ENCODE results near the gene XRN1. TPM values are rescaled to one million over a fixed set of nuclear protein-coding genes. Genes with fewer than 3 reads are reported as not detected.
"Not testable (repeated sequence)": the region's sequence is repeated elsewhere in the genome, so short reads cannot be mapped to it uniquely, and the experiment has no call there.

XRN1 gene
- total RNA-seq, 2 donors from 2014 or later, result 41.3 to 42.0 TPM

DNA sequence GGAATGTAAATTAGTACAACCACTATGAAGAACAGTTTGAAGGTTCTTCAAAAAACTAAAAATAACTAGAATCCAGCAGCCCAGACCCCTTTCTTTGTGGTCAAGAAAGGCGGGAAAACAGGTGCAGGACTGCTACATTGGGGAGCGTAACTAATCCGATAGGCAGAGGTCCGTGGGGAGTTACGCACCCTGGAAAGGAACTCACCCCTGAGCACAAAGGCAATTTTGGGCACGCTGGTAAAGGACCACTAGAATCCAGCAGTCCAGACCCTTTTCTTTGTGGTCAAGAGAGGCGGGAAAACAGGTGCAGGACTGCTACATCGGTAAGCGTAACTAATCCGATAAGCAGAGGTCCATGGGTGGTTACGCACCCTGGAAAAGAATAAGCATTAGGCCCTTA lies 9.7 kb downstream of the XRN1 start:
- DNase-seq (ENCODE audit: low spot score); intact Hi-C loops (cut with DNase I): not testable (repeated sequence)

DNA sequence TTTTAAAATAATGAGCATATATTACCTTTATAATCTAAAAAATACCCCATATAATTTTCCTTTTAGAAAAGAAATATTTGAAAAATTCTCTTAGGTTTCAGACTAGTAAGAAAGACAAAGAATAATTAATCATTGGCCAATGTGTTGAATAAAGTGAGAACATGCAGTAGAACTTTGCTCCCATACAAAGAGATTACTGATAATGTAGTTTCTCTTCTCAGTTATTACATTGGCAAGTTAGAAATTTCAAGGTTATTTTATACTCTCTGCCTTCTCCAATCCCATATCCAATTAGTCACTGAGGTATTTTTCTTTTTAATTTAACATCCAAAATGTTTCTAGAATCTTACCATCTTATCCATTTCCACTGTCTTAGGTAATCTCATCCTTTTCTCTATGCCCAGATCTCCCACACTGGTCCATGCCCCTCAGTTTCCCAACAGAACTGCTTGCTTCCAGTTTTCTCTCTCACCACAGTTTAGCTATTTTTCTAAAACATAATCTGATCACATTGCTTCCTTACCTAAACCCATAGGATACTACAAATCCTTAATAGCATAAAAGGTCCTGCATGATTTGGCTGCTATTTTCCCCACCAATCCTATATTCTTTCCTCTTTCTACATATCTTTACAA lies 10.8 kb downstream of the XRN1 start:
- no peak for DNase-seq (ENCODE audit: low spot score)

DNA sequence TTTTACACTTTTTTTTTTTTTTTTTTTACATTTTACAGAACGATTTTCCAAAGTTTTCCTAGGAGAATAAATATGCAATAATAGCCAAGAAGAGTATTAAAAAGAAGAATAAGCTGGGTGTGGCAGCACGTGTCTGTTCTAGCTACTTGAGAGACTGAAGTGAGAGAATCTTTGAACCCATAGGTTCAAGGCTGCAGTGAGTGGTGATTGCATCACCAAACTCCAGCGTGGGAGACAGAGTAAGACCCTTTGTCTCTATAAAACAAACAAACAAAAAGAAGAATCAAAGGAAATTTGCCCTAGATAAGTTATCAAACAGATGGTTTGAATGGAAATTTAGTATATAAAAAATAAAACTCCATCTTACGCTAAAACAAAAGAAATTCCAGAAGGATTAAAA lies 13.3 kb downstream of the XRN1 start:
- intact Hi-C loops (cut with DNase I), result no loop called here
- DNase-seq (ENCODE audit: low spot score), result no peak

More for the DNA sequence above, 10.8 kb downstream of the XRN1 start:
- intact Hi-C loops (cut with DNase I), result no loop called here

DNA sequence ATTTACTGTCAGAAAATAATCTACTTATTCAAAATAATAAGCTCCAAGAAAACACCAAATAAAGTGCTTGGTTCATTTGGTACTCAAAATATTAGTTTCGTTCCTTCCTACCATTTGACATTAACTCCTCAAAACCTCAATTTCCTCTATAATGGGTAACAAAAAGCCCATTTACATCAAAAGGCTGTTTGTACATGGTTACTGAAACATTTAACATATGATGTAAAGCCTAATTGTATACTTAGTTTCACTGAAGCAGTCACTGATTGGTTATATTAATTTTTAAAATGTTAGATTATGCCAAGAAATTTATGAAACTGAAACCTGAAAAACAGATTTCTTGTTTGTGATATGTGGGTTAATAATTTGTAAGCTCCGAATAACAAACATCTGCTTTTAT lies 14.7 kb downstream of the XRN1 start:
- no peak for DNase-seq (ENCODE audit: low spot score)
- intact Hi-C loops (cut with DNase I), result no loop called here

DNA sequence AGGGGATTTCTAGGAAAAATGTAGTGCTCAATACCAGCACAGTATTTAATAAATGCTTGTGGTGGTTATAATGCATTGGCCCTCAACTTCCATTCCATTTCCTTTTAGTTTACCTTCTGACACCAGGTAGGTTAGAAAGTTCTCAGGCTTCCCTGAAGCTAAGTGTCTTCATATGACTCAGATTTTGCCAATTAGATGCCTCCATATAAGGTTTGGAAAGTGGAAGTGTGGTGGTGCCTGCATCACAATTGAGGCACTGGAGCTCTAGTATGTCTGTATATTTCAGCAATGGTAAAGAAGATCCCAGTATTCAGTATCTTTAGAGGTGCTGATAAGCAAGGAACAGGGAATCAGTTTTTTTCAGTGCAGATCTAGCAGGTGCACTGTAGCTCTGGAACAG lies 18.3 kb downstream of the XRN1 start:
- intact Hi-C loops (cut with DNase I), result no loop called here

DNA sequence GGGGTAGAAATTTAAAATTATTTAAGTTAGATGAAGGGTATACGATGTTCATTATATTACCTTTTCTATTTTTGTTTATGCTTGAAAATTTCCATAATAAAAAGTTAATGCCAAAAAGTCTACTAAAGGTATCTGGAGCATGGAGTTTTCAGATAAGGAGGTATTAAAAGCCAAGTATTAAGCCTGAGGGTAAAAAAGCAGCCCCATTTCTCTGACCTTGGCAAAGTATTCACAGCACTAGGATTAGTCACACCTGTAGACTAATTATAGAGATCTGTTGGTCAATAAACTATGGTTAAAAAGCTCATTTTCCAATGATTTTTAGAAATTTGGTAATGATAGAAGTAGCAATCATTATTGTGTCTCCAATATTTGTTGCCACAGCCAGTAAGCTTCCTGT lies 23.1 kb downstream of the XRN1 start:
- DNase-seq (ENCODE audit: low spot score), result no peak
- intact Hi-C loops (cut with DNase I), result no loop called here

More for the DNA sequence above, 18.3 kb downstream of the XRN1 start:
- DNase-seq (ENCODE audit: low spot score), result no peak

DNA sequence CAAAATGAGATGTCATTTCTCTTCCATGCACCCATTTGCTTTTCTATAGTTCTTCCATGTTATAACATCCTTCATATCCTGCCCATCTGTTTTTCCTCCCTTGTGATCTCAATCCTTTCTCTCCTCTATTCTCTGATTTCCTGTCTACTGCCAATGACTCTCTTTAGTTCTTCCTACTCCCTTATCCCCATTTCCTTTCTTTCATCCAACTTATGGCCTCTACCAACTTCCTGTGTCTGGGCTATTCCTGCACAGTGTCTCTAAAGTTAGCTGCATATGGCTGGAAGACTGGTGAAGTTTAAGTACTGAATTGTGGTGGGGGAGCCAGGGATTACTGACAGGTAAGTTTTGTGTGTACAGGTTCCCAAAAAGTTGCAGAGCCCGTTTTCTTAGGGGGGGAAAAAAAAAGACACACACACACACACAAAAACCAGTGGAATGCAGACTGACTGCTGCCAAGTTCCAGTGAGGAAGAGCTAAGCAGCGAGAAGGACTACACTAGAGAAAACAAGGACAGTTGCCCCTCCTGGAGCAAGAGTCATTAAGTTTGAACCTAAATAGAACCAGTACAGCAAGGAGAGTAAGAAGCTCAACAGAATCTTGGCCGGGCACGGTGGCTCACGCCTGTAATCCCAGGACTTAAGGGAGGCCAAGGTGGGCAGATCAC lies 28.8 kb downstream of the XRN1 start:
- intact Hi-C loops (cut with DNase I), result no loop called here

DNA sequence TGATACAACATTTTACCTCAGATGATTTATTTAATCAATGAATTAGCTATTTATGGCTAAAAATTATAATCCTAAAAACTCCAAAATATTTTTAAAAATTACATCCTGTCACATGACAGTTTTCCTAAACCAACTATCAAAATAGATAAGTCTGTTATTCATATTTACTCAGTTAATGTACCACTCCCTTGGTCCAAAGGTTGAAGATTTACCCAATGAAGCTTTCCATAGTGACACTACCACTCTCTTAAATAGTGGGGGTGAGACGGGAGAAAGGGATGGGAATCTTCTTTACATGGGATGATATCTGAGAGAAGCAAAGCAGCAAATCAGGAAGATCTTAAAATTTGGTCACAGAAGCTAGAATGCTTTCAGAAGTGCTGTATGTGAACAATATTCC lies 30.5 kb downstream of the XRN1 start:
- DNase-seq (ENCODE audit: low spot score), result no peak
- intact Hi-C loops (cut with DNase I), result no loop called here

More for the DNA sequence above, 28.8 kb downstream of the XRN1 start:
- DNase-seq (ENCODE audit: low spot score), result no peak

DNA sequence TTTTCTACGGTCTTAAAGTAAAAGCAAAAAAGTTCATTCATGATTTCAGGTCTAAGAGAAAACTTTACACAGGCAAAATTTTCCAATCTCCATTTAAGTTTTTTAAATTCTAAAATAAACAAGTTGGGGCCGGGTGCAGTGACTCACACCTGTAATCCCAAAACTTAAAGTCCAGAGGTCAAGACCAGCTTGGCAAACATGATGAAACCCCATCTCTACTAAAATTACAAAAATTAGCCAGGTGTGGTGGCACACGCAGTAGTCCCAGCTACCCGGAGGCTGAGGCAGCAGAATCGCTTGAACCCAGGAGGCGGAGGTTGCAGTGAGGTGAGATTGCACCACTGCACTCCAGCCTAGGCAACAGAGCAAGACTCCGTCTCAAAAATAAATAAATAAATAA lies 47.3 kb downstream of the XRN1 start:
- intact Hi-C loops (cut with DNase I); DNase-seq (ENCODE audit: low spot score): not testable (repeated sequence)

DNA sequence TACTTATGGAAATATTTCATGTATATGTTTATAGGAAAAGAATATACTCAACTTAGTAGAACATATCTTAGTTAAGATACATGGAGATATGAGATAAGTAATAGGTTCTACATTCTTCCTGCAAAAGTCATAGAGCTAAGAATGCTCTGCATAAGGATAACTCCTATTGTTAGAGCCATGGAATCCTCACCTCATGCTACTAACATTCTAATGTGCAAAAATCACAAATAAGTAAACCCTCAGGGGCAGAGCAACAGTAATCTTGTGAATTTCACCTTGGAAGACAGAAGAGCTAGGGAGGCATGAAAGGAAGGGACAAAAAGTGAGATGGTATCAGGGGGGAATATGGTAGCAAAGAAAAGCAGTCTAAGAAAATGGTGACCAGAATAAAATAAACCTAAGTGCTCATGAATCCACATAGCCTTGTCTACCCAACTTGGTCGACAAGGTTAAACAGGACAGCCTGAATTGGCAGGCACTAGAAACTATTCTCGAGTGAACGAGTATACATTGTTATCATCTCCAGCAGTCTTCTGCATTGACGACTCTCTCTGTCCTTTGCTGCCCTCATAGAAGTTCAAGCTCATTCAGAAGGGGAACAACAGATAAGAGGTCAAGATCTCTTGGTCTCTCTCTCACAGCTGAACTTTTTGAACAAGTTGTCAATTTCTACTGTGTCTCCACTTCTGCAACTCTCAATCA lies 52.8 kb downstream of the XRN1 start:
- no peak for DNase-seq (ENCODE audit: low spot score)
- intact Hi-C loops (cut with DNase I), result no loop called here

DNA sequence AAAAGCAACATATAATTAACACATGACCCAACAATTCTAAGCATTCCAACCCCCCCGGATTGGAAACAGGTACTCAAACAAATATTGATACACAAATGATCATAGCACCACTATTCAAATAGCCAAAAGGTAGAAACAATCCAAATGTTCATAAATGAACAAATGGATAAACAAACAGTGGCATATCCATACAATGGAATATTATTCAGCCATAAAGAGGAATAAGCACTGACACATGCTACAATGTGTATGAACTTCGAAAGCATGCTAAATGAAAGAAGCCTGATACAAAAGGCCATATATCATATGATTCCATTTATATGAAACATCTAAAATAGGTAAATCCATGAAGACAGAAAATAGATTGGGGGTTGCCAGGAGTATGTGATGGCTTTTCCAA lies 62.8 kb downstream of the XRN1 start:
- no peak for DNase-seq (ENCODE audit: low spot score)
- intact Hi-C loops (cut with DNase I), result no loop called here

DNA sequence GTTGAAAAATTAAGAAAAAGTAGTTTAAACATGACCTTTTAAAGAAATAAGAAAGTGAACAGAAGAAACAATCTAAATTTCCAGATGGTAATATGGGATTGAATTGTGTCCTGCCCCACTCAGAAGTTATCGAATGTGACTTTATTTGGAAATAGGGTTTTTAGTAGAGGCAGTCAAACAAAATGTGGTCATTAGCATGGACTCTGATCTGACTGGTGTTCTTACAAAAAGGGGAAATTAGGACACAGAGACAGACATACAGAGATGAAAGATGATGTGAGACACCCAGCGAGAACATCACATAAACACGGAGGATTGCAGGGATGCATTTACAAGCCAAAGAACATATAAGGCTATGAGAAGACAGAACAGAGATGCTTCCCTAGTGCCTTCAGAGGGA lies 73.2 kb downstream of the XRN1 start:
- DNase-seq (ENCODE audit: low spot score), result no peak
- intact Hi-C loops (cut with DNase I), result no loop called here

DNA sequence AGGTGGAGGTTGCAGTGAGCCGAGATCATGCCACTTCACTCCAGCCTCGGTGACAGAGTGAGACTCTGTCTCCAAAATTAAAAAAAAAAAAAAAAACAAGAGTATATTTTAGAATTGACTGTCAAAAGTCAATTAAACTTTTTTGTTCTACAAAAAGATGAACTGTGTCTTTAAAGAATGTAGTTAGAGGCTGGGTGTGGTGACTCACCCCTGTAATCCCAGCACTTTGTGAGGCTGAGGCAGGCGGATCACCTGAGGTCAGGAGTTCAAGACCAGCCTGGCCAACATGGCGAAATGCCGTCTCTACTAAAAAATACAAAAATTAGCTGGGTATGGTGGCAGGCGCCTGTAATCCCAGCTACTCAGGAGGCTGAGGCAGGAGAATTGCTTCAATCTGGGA lies 78.3 kb downstream of the XRN1 start:
- DNase-seq (ENCODE audit: low spot score); intact Hi-C loops (cut with DNase I): not testable (repeated sequence)

DNA sequence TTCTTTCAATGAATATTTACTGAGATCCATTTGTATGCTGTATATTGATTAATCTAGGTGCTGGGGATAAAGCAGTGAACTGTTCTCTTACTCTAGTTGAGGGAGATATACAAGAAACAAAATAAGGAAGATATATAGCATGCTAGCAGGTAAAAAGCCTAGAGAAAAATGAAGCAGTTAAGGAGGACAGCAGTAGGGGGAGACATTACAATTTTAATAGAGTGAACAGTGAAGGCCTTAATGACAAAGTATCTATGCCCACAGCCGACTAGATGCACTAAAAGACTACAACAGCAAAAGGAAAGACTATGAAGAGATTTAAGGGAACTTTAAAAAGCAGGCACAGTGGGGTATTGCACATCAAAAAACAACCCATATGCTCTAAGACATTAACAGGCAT lies 81.4 kb downstream of the XRN1 start:
- DNase-seq (ENCODE audit: low spot score), result no peak
- intact Hi-C loops (cut with DNase I), result no loop called here

DNA sequence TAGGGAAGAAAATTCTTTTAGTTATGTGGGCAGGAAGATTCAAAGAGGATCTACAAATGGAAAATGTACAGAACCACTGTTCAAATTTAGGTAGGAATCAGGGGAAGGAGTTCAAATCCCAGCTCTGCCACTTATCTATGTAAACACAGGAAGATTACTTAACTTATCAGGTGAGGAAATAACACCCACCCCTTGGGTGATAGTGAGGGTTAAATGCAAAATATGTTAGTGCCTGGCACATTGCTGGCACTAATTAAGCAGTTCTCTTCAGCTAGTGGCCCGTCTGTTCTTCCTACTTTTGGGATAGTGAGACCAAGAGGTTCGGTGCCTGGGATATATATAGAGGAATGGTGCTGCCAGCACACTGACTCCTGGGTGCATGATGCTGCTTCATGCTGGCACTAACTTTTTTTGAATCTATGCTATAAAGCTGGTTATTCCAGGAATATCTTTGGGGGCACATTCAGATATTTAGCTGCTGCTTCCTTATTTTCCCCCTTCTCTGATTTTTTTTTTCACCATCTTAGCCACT lies 83.8 kb downstream of the XRN1 start:
- DNase-seq (ENCODE audit: low spot score), result no peak
- intact Hi-C loops (cut with DNase I), result no loop called here

DNA sequence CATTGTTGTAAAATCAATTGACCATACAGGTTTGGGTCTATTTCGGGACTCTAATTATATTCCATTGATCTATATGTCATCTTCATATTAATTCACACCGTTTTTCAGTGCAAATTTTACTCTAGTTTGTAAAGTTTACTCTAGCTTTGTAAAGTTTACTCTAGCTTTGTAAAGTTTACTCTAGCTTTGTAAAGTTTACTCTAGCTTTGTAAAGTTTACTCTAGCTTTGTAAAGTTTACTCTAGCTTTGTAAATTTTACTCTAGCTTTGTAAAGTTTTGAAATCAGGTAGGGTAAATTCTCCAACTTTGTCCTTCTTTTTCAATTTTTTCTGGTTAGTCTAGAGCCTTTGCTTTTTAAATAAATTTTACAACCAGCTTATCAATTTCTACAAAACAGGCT lies 84.4 kb downstream of the XRN1 start:
- intact Hi-C loops (cut with DNase I); DNase-seq (ENCODE audit: low spot score): not testable (repeated sequence)

DNA sequence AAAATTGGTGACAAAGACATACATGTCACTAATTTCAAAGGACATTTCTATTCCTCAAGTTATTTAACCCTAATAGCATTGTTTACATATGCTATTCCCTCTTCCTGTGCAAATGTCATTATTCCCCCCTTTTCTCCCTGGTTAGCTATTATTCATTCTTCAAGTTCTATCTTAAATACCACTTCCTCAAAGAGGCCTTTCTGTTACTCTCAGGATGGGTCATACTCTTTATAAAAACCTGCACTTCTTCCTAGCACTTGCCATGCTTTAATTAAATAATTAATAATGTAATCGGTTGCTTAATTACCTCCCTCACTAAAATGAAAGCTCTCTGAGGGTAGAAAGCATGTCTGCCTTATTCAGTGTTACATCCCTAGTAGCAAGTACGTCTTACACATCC lies 88.5 kb downstream of the XRN1 start:
- no peak for DNase-seq (ENCODE audit: low spot score)
- intact Hi-C loops (cut with DNase I), result no loop called here

DNA sequence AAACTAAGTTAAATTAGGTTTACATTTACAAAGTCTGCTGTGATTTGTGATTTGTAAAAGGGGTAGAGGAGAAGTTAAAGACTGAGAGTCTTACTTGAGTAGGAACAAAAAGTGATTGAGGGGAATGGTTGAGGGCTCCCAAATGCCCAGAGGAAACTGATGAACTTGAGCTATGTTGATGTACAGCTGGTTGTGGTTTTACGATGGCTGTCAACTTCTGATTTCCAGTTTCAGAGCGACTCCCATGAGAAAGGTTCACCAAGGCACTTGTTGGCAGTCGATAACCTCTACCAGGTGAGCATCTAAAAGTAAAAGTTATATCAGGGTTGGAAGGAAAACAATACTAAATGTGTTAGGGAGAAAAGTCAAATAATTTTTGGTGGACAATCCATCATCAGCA lies 91.0 kb downstream of the XRN1 start:
- intact Hi-C loops (cut with DNase I), result no loop called here
- DNase-seq (ENCODE audit: low spot score), result no peak

DNA sequence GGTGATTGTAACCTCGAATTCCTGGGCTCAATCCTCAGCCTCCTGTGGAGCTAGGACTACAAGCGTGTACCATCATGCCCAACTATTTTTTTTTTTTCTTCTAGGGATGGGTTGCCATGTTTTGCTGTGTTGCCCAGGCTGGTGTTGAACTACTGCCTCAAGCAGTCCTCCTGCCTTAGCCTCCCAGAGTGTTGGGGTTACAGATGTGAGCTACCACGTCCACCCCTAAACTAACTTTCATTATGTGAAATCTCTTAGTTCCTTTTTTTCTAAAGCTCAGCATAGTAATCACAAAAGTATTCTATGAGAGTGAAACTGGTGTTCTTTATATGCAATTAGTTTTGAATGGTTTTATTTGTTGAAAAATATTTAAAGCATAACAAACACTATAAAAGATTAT lies 92.1 kb downstream of the XRN1 start:
- intact Hi-C loops (cut with DNase I), result no loop called here
- no peak for DNase-seq (ENCODE audit: low spot score)

DNA sequence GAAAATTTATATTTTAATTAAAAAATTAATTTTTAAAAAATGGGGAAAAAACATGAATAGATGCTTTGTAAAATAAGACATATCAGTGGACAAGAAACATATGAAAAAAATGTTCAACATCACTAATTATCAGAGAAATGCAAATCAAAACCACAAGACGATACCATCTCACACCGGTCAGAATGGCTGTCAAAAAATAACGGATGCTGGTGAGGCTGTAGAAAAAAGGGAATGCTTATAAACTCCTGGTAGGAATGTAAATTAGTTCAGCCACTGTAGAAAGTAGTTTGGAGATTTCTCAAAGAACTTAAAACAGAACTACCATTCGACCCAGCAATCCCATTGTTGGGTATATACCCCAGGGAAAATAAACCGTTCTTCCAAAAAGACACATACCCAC lies 93.8 kb downstream of the XRN1 start:
- DNase-seq (ENCODE audit: low spot score), result no peak
- intact Hi-C loops (cut with DNase I), result no loop called here

DNA sequence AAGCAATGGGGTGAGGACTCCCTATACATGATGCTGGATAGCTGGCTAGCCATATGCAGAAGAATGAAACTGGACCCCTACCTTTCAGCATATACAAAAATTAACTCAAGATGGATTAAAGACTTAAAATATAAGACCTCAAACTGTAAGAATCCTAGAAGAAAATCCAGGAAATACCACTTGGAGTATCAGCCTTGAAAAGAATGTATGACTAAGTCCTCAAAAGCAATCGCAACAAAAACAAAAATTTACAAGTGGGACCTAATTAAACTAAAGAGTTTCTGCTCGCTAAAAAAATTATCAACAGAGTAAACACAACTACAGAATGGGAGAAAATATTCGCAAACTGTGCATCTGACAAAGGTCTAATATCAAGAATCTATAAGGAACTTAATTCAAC lies 94.3 kb downstream of the XRN1 start:
- intact Hi-C loops (cut with DNase I), result no loop called here
- DNase-seq (ENCODE audit: low spot score), result no peak

Data from posterior vena cava (tissue), 2 donors.